HG02642 (cell line): ENCODE measurements around the gene SCAF4.
"Not testable (repeated sequence)": the region's sequence is repeated elsewhere in the genome, so short reads cannot be mapped to it uniquely, and the experiment has no call there.

Experiments
- ATAC-seq: cut with Tn5 transposase; IDR thresholded peaks from one replicate; pipeline ENCODE4 v1.9.1; 2021; ENCODE audit warnings: mild to moderate bottlenecking; ENCODE audit not compliant: unreplicated experiment, poor library complexity

The SCAF4 gene

DNA sequence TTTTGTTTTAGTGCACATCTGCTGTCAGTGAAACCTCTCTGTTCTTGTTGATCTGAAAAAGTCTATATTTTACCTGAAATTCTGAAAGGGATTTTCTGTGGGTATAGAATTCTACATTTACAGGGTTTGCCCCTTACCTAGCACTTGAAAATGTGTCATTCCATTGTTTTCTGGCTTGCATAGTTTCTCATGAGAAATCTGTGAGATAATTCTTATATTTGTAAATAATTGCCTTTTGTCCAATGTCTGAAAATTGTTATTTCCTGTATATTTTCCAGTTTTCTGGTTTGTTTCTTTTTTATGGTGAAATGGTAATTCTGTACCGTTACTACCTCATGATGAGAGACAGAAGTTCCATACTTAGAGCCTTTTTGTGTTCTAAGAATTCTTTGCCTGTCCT is 11.8 kb upstream of the SCAF4 start:
- ATAC-seq = no peak

DNA sequence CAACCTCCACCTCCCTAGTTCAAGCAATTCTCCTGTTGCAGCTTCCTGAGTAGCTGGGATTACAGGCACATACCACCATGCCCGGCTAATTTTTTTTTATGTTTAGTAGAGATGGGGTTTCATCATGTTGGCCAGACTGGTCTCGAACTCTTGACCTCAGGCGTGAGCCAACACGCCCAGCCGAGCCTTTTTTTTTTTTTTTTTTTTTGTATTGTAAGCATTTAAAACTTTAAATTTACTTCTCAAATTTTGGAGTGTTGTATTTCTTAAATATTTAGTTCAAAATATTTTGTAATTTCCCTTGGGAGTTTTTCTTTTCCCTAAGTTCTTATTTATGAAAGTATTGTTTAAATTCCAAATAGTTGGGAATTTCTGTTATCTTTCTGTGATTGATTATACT is 9.2 kb upstream of the SCAF4 start:
- no peak for ATAC-seq

DNA sequence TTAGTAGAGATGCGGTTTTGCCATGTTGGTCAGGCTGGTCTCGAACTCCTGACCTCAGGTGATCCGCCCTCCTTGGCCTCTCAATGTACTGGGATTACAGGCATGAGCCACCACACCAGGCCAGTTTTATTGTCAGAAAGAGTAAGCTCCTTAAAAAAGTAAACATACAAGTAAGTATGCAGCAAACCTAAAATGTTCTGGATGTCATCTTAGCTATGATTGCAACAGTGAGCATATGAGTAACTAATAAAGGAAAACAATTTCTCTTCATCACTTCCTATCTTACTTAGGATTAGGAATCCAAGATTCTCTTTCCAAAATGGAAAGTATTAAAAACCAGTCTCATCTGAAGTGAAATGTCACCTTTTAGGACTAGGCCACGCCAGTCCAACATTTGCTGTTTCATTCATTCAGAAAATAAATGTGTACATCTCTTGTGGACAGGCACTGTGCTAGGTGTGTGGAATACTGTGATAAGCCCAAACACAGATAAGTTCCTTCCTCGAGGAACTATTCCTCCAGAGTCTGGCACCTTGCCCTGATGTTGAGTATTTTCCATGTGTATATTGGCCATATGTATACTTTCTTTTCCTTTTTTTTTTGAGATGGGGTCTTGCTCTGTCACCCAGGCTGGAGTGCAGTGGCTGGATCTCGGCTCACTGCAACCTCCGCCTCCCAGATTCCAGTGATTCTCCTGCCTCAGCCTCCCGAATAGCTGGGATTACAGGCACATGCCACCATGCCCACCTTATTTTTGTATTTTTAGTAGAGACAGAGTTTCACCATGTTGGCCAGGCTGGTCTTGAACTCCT is 5.9 kb upstream of the SCAF4 start:
- not testable (repeated sequence) for ATAC-seq

DNA sequence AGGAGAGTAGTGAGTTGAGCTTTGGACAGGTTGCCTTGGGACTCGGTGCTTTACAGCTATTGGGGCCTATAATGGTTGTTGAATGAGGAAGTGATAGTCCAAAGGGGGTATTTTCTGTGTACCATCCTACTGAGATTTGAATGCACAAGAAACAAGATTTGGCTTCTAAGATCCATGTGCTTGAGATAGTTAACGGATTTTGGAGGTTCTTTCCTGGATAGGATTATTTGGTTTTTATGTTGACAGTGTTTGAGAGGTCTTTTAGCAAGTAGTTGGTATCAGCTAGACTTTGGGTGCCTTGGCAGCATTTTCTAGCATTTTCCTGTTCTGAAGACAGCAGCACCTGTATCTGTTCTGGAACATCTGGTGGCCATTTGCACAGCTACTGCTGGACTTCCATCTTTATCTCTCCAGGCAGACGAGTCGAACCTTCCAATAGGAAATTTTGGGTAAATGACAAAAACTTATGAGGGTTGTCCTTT is 3.6 kb upstream of the SCAF4 start:
- ATAC-seq = no peak

DNA sequence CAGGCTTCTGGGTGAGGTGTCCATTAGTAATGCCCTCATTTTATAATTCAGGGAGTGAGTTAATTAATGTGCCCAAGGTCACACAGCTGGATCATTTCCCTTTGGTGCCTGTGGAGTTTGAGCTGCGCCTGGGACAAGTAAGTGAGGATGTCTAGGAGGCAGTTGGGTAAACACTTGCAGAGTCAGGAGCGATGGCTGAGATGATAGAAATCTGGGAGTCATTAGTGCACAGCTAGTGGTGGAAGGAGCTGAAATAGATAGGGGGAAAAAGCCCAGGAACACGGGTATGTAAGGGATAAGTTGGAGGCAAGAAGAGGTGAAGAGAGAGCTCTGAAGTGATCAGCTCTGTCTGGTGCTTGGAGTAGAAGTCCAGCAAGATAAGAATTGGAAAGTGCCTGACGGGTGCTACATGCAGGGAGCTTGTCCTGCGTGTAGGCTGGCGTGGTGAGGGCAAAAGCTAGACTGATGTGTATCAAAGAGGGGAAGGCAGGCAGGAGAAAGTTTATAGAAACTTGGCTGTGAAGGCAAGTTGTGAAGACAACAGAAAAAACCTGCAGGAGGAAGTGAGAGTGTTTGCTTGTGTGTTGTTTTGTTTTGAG is 1.7 kb upstream of the SCAF4 start:
- ATAC-seq = no peak

DNA sequence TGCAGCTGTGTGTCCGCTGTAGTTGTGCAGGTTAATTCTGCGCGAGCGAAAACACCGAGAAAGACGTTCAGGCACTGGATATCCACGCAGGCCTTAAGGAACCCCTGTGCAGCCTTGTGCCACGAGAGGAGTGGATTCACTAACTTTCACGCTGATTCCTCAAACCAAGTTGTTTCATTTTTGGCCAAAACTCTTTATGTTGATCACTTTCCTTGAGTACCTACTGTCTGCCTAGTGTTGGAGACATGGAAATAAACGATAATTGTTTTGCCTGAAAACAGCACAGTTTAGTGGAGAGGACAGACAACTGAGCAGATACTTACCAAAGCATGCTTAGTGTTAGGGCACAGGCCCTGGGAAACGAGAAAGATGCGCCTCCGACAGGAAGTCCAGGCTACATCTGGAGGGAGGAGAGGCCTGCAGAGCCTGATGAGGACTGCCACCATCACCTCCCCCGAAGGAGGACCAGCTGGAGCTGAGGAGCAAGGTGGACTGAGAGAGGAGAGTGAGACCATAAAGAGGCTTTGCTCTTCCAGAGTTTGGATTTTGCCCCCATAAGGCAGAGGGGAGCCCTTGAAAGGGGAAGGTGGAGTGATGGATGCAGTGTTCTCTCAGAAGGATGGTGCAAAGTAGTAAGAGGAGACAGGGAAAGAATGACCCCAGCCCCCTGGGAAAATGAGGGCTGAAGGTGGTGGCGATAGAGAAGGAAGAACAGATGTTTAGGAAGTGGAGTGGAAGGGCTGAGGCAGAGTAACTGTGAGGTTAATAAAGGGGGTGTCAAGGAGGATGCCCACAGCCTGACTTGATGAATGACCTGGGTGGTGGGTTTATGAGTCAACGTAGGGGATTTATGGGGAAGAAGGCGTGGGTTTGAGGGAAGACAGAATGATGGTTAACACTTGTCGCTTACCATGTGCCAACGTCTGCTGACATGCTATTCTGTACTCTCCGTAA is 956 bp upstream of the SCAF4 start:
- no peak for ATAC-seq

DNA sequence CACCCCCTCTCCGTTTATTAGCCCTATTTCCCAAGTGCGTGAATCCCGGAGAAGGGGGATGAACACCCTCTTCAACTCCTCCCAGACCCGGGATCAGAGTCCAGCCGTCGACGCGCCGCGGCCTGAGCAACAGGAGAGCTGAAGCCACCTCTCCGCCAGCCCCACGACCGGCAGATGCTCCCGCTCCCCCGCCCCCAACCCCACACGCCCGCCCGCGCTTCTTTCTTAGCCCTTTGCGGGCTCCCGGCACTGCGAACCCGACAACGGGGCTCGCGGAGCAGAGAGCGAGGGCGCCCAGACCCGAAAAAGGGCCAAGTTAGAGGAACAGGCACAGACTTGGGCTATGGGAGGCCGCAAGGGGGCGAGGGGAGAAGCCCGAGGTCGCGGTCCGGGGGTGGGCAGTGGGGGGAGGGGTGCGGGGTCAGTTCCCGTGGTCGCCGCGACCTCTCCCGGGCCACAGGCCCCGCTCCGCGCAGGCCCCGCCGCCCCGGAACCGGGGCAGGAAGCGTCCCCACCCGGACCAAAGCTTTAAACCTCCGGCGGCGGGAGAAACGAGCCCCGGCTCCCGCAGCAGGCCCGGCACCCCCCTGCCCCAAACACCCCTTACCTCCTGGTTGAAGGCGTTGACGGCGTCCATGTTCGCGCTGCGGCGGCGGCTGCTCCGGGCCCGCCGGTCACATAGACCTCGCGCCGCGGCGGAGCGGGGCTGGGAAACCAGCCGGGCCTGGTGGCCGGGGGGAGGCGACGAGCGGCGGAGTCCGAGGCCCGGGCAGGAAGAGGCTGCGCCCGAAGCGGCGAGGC is 662 bp downstream of the SCAF4 start:
- ATAC-seq = peak; percentile 30

DNA sequence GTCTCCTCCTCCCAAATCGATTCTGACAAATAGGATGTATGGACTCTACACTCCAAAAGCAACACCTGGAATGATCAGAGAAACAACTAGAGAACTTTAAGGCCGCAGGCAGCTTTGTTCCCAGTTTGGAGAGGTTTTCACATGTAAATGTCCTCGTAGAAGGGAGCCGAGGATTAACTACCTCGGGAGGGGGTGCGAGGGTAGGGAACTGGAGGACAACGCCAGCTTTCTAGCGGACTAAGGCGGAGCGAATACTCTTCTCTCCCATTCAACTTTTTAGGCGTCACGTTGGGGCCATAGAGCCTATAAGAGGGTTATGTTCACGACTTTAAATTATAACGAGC is 1.2 kb downstream of the SCAF4 start:
- ATAC-seq = no peak

DNA sequence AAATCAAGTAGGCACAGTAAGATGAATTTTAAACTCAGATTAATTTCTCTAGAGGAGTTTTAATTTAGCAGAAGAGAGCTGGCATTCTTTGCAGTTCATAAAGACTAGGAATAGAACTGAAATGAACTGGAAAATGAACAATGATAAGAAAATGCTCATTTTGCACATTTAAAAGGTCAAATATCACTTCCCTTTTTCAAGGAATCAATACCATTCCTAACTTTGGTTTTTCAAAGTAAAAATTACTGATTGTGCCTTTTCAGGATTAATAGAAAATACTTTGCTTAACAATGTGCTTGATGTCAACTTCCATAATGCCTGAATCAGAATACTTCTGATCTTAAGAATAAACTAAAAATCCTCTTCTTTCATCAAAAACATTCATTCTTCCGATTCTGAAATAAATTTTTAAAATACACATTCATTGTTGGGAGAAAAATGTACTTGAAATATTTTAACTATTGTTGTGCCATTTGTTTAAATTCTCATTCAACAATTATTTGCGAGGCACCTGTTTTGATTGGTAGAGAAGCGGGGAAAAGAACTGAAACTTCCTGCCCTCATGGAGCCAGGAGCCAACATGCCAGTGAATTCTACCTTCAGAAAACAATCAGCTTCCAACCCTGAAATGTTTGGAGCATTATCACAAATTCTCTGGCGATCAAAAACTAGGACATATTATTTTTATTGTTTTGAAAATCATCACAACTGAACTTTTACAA is 2.1 kb downstream of the SCAF4 start:
- ATAC-seq = no peak

DNA sequence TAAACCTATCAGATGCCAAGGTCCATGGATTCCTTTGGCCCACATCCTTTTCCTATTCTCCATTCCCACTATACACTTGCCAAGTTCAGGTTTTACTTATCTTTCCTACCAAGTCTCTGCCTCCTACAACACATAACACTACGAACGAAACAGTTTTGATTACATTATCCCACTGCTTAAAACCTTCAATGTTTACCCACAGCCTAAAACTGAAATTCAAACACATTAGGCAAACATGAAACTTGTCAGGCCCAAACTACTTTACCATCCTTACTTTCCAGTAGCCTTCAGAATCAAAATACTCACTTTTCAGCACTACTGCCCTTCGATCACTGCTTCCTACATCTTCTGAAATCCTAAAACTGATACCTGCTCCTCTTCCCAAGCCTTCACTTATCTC is 3.0 kb downstream of the SCAF4 start:
- no peak for ATAC-seq

DNA sequence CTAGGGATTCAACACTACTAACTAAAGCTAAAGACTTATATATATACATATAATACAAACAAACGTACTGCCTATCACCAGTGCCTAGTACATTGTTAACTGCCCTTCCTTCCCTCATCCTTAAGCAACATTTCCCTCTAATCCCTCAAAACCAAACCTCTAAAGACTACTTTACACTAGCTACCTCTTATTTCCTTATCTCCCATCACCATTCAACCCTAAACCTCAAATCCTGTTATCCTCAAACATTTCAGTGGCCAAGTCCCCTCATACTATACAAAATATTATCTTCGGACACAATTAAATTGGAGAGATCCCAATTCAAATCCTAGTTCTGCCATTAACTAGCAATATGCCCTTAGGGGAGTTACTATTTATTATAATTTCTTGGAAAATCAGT is 3.7 kb downstream of the SCAF4 start:
- no peak for ATAC-seq

DNA sequence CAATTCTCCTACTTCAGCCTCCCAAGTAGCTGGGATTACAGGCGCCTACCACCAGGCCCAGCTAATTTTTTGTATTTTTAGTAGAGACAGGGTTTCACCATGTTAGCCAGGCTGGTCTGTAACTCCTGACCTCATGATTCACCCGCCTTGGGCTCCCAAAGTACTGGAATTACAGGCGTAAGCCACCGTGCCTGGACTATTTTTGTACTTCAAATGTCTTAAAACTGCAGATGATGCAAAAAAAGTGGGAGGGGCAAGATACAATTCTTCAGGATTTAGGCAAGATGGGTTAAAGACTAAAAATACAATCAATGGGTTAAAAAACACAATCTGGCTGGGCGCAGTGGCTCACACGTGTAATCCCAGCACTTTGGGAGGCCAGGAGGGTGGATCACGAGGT is 4.7 kb downstream of the SCAF4 start:
- no peak for ATAC-seq

DNA sequence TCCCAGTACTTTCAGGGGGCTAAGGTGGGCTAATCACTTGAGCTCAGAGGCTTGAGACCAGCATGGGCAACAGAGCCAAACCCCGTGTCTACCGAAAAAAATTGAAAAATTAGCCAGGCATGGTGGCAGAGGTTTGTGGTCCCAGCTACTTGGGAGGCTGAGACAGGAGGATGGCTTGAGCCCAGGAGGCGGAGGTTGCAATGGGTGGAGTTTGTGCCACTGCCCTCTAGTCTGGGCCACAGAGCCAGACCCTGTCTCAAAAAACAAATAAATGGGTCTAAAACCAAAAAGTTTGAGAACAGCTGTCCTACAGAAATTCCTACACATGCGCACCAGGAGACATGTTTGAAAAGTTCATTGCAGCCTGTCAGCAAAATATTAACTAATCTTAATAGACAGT is 5.5 kb downstream of the SCAF4 start:
- ATAC-seq = no peak

DNA sequence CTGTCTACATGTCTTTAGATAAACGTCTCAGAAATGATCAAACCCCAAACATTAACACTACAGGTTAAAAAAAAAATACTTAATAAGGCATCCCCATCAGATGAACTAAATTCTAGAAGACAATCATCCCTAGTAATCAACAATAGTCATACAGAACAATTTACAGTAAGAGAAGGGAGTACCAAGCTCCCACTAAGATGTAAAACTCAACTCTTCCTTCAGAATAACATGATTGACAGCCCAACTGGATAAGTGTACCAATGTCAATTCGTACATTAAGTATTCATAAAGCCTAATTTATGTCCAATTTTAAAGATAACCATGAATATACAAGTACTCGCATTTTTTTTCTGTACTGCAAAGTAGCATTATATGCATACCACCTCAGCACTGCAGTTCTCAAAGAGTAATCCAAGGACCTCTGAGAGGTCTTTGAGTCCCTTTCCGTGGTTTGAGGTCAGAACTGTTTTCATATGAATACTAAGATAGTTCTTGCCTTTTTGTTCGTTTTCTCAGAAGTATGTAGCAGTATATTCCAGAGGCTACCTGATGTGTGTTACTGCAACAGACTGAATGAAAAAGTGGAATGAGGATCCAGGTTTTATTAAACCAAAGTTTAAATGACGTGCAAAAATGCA is 6.6 kb downstream of the SCAF4 start:
- ATAC-seq = no peak

DNA sequence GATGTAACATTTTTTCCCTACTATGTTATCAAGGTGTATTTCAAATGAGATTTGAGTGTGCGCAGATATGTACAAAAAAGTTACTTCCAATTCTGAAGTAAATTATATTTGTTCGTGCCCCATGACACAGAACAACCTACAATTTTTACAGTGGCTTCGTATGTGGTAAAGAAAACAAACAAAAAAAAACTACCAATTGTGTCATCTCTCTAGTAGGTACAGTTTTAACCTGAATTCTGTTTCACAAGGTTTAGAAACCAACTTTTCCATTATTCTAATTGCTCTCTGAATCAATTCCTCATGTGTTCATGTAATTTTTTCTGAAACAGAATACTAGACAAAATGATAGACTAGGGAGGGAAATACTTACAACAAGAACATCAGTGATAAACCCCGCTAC is 7.4 kb downstream of the SCAF4 start:
- no peak for ATAC-seq

DNA sequence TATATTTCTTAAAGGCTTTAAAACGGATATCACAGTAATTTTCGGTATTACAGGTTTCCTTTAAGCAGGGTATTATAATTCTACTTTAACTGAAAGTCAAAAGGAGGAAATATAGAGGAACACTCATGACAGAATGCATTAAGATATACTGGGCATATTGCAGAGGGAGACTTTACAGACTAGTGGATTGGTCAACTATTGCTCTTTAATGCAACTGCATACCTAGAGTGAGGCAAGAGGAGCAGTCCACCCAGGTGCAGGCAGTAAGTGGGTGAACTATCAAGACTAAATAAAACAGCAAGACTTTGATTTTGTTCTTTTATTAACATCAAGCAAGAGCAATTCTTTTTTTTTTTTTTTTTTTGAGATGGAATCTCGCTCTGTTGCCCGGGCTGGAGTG is 10.5 kb downstream of the SCAF4 start:
- ATAC-seq = no peak

DNA sequence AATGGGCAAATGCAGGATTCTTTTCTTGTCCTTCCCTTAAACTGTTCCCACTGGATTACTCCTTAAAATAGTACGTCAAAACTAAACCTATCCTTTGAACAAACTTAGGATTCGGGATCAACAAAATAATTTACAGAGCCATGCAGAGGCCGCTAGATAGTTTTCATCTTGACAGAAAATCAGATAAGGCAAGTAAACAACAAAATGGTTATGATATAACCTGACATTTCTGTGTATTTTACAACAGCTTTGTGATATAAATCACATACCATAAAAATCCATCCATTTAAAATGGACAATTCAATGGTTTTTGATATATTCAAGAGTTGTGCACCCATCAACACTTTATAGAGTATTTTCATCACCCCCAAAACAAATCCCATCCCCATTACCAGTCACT is 11.2 kb downstream of the SCAF4 start:
- no peak for ATAC-seq

DNA sequence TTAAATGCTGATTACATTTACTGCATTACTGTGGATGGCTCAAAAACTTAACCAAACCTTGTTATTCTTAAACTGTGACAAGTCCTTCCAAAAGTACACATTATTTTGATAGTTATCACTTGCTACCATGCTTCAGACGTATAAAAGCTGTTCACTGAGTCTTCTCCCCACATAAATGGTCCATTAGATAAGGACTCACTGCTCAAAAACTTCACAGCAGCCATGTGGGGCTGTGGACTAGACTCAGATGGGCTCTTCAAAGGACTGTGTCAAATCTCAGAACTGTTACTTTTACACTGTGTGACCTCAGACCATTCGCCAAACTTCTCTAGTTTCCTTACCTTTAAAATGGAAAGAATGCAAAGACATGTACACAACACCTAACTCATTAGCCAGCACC is 11.6 kb downstream of the SCAF4 start:
- ATAC-seq = no peak

DNA sequence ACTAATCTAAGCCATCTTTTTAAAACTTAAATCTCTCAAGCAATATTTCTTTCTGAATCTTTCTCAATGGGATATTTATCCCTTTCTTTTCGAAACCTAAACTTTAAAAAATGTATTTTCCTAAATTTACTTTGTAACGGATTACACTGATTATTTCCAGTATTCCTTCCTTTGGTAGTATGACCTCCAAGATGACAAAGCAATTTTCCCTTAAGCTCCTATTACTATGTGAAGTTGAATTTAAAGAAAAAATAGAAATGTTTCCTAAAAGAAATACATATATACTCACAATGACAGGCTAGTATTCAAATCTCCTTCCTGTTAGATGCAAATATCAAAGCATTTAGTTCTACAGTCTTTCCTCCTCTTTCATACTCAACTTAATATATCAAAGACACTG is 15.8 kb downstream of the SCAF4 start:
- ATAC-seq = no peak
